CD14-positive monocyte (primary cell): ENCODE results near the gene PKP2. TPM values are rescaled to one million over a fixed set of nuclear protein-coding genes. Genes with fewer than 3 reads are reported as not detected.
"Not testable (repeated sequence)": the region's sequence is repeated elsewhere in the genome, so short reads cannot be mapped to it uniquely, and the experiment has no call there.

ENCODE experiments used
- DNase-seq, 3 donors: peaks; one replicate each; pipeline ENCODE4 v3.0.0-alpha.2; 2011 to 2022
- H2AFZ ChIP-seq: 2 replicates; pipeline ENCODE4 v1.6.0; 2012; ENCODE audit warnings: mild to moderate bottlenecking, low read depth, low read length, inconsistent platforms; ENCODE audit not compliant: insufficient read depth, poor library complexity, severe bottlenecking
- H3K27ac ChIP-seq, 2 donors: 1 replicate in 1 of 2; 2 replicates in 1 of 2; pipeline ENCODE4 v1.5.1; 2012 to 2013; ENCODE audit warnings: low read length in 2 of 2, control low read depth in 1 of 2, inconsistent platforms in 1 of 2, low read depth in 1 of 2, mild to moderate bottlenecking in 1 of 2
- H3K27me3 ChIP-seq, 2 donors: one replicate each; pipeline versions ENCODE4 v1.6.0 to v1.6.1; 2011 to 2013; ENCODE audit warnings: low read length in 2 of 2; ENCODE audit not compliant: control insufficient read depth in 2 of 2, insufficient read depth in 2 of 2
- H3K36me3 ChIP-seq, 2 donors: replicated peaks in 1 of 2; 1 replicate in 1 of 2; 2 replicates in 1 of 2; pipeline versions ENCODE4 v1.5.1 to v1.6.1; 2012 to 2013; ENCODE audit warnings: low read length in 2 of 2, control low read depth in 1 of 2, inconsistent platforms in 1 of 2, mild to moderate bottlenecking in 1 of 2; ENCODE audit not compliant: insufficient read depth in 2 of 2, control insufficient read depth in 1 of 2
- H3K4me1 ChIP-seq, 2 donors: 1 replicate in 1 of 2; 2 replicates in 1 of 2; pipeline versions ENCODE4 v1.5.1 to v1.6.1; 2012 to 2013; ENCODE audit warnings: low read length in 2 of 2, control low read depth in 1 of 2, inconsistent platforms in 1 of 2, mild to moderate bottlenecking in 1 of 2, moderate library complexity in 1 of 2; ENCODE audit not compliant: insufficient read depth in 2 of 2, control insufficient read depth in 1 of 2
- H3K4me2 ChIP-seq: replicated peaks from 2 replicates; pipeline ENCODE3; 2012; ENCODE audit warnings: low read length, moderate library complexity, mild to moderate bottlenecking; ENCODE audit not compliant: poor library complexity, severe bottlenecking; ENCODE audit errors: extremely low read depth
- H3K4me3 ChIP-seq, 3 experiments: fragments of 200-600 bp in 1 of 3; sonication (generic) in 1 of 3; replicated peaks in 1 of 3; 1 replicate in 2 of 3; 2 replicates in 1 of 3; pipeline ENCODE4 v1.5.1; 2011 to 2013; ENCODE audit warnings: low read length in 3 of 3, mild to moderate bottlenecking in 3 of 3, control low read depth in 2 of 3, low read depth in 2 of 3, inconsistent platforms in 1 of 3, moderate library complexity in 1 of 3
- H3K79me2 ChIP-seq: 2 replicates; pipeline ENCODE4 v1.6.0; 2012; ENCODE audit warnings: mild to moderate bottlenecking, control low read depth, inconsistent platforms, low read length, moderate library complexity; ENCODE audit not compliant: insufficient read depth
- H3K9ac ChIP-seq: 2 replicates; pipeline ENCODE4 v1.6.0; 2017; ENCODE audit warnings: low read length, mild to moderate bottlenecking; ENCODE audit not compliant: insufficient read depth, poor library complexity, severe bottlenecking
- H3K9me3 ChIP-seq, 2 donors: replicated peaks in 1 of 2; 1 replicate in 1 of 2; 2 replicates in 1 of 2; pipeline versions ENCODE4 v1.5.1 to v1.6.1; 2012 to 2013; ENCODE audit warnings: low read length in 2 of 2, control low read depth in 1 of 2; ENCODE audit not compliant: control insufficient read depth in 1 of 2, insufficient read depth in 1 of 2
- H4K20me1 ChIP-seq: 2 replicates; pipeline ENCODE4 v1.6.0; 2012; ENCODE audit warnings: mild to moderate bottlenecking, low read length, control low read depth, moderate library complexity; ENCODE audit not compliant: insufficient read depth
- H3K27ac Mint-ChIP-seq, 7 donors: one replicate each; pipeline ENCODE4 v1.8.0; 2020; ENCODE audit warnings: mild to moderate bottlenecking in 7 of 7, mixed read lengths in 7 of 7, moderate library complexity in 6 of 7, inconsistent platforms in 2 of 7
- H3K27me3 Mint-ChIP-seq, 3 donors: one replicate each; pipeline ENCODE4 v1.8.0; 2021 to 2022; ENCODE audit warnings: low read depth in 3 of 3, mild to moderate bottlenecking in 3 of 3, mixed read lengths in 3 of 3, moderate library complexity in 3 of 3, inconsistent platforms in 1 of 3
- H3K36me3 Mint-ChIP-seq, 2 donors: one replicate each; pipeline ENCODE4 v1.8.0; 2020; ENCODE audit warnings: mixed read lengths in 2 of 2, inconsistent platforms in 1 of 2, mild to moderate bottlenecking in 1 of 2
- H3K4me1 Mint-ChIP-seq: one replicate; pipeline ENCODE4 v1.8.0; 2020; ENCODE audit warnings: mild to moderate bottlenecking, mixed read lengths
- H3K4me3 Mint-ChIP-seq, 2 donors: one replicate each; pipeline ENCODE4 v1.8.0; 2020; ENCODE audit warnings: mild to moderate bottlenecking in 2 of 2, mixed read lengths in 2 of 2, moderate library complexity in 1 of 2
- H3K9me3 Mint-ChIP-seq, 7 donors: one replicate each; pipeline ENCODE4 v1.8.0; 2020 to 2022; ENCODE audit warnings: mixed read lengths in 7 of 7, mild to moderate bottlenecking in 6 of 7, moderate library complexity in 6 of 7, inconsistent platforms in 2 of 7
- WGBS: methylation state at CpG from one replicate; pipeline ENCODE4 v1.1.5; 2013; ENCODE audit warnings: missing lambda C conversion rate; ENCODE audit not compliant: insufficient coverage; 5-methylcytosine and 5-hydroxymethylcytosine counted together
- intact Hi-C, 2 donors: fragments of 100-400 bp; cut with micrococcal nuclease; formaldehyde crosslinking; loops; one replicate each; pipeline versions ENCODE4 v1.15.0 to v1.15.1; 2023
- polyA plus RNA-seq, 3 donors: library from polyadenylated mRNA; depleted of rRNA in 1 of 3; unstranded in 2 of 3; stranded (reverse) in 1 of 3; fragments of 300-500 nt in 2 of 3; fragments of >200 nt in 1 of 3; fragmentation: Illumina TruSeq in 2 of 3; gene quantifications; 1 replicate in 2 of 3; 2 replicates in 1 of 3; pipeline ENCODE4 v1.2.3, GENCODE V29; 2012 to 2021
- TF ChIP-seq, protein P1 (sequence below): fragments of 200-600 bp; IDR thresholded peaks from one replicate; pipeline ENCODE4 v1.8.0; 2022; ENCODE audit warnings: antibody characterized with exemption, mild to moderate bottlenecking

Gene PKP2
- polyA plus RNA-seq, 3 donors: 0.95 to 3.1 (median 2.9) TPM

DNA sequence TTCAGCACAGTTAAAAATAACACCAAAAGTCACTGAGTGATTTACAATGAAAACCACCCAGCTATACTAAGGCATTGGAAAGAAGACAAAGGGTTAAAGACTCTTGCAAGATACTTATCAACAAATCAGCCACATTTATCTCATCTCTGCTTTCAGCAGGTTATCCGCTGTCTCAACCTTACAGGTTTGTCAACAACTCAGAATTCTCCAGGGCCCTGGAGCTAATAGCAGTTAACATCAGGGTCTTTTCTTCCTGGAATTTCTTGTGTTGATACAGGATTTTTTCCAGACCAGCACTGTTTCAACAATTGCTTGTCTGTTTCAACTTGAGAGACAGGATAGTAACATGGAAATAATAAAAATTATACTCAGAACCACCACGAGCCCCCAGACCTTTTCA, 3.5 kb downstream of the PKP2 start:
- Mint-ChIP-seq H3K36me3 (no peaks in the 10 kb centered on the region), H3K27me3 (peaks cover 3 to 12% (median 5%) of the 10 kb centered on the region in 3 donors), H3K27ac (no peak overlapping the region), H3K4me1 (peaks cover 42% of the 10 kb centered on the region), H3K9me3 (peaks cover 0 to 2% (median 0%) of the 10 kb centered on the region in 7 donors), H3K4me3 (no peak overlapping the region)
- Histone ChIP-seq H3K27ac (no peak overlapping the region), H2AFZ (no peak overlapping the region), H3K9me3 (no peaks in the 10 kb centered on the region), H4K20me1 (no peaks in the 10 kb centered on the region), H3K79me2 (no peaks in the 10 kb centered on the region), H3K27me3 (no peaks in the 10 kb centered on the region), H3K4me1 (peaks cover 21 to 26% of the 10 kb centered on the region in 2 donors), H3K4me3 (no peak overlapping the region), H3K4me2 (no peak overlapping the region), H3K9ac (no peak overlapping the region), H3K36me3 (no peaks in the 10 kb centered on the region)
- TF ChIP-seq, protein P1, sequence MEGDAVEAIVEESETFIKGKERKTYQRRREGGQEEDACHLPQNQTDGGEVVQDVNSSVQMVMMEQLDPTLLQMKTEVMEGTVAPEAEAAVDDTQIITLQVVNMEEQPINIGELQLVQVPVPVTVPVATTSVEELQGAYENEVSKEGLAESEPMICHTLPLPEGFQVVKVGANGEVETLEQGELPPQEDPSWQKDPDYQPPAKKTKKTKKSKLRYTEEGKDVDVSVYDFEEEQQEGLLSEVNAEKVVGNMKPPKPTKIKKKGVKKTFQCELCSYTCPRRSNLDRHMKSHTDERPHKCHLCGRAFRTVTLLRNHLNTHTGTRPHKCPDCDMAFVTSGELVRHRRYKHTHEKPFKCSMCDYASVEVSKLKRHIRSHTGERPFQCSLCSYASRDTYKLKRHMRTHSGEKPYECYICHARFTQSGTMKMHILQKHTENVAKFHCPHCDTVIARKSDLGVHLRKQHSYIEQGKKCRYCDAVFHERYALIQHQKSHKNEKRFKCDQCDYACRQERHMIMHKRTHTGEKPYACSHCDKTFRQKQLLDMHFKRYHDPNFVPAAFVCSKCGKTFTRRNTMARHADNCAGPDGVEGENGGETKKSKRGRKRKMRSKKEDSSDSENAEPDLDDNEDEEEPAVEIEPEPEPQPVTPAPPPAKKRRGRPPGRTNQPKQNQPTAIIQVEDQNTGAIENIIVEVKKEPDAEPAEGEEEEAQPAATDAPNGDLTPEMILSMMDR: no peak
- intact Hi-C loops: no loop called here
- 100% methylated on average over 1 of the region's 2 CpGs for WGBS
- no peak for DNase-seq

DNA sequence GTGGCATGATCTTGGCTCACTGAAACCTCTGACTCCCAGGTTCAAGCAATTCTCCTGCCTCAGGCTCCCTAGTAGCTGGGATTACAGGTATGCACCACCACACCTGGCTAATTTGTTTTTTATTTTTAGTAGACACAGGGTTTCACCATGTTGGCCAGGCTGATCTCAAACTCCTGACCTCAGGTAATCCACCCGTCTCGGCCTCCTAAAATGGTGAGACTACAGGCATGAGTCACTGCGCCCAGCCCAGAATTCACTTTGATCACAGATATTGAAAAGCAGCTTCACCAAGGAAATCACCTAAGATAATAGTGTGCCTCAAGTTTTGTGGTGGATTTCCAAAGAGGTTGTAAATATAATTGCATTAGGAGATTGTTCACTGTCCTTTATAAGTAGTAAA, 4.2 kb downstream of the PKP2 start:
- H3K27me3 Mint-ChIP-seq: peaks cover 3 to 12% (median 5%) of the 10 kb centered on the region in 3 donors
- DNase-seq, H3K36me3 Mint-ChIP-seq, H3K4me3 Mint-ChIP-seq, H3K27me3 ChIP-seq, H3K4me3 ChIP-seq, H3K27ac ChIP-seq, H4K20me1 ChIP-seq, intact Hi-C loops, H3K9ac ChIP-seq, H2AFZ ChIP-seq, H3K9me3 Mint-ChIP-seq, H3K36me3 ChIP-seq, H3K79me2 ChIP-seq, H3K4me2 ChIP-seq, H3K9me3 ChIP-seq: not testable (repeated sequence)
- WGBS: 90% methylated on average over 2 of the region's 3 CpGs
- peak overlapping the region in 1 of 7 donors; percentile 16 for H3K27ac Mint-ChIP-seq
- H3K4me1 ChIP-seq: peaks cover 20 to 24% of the 10 kb centered on the region in 2 donors
- H3K4me1 Mint-ChIP-seq: peaks cover 38% of the 10 kb centered on the region
